Activated T-cell treated with anti-CD3 and anti-CD28 coated beads, Interleukin-2, amount 50 U/mL, for 72 hours (primary cell): ENCODE results near the gene TDRD1. TPM values are rescaled to one million over a fixed set of nuclear protein-coding genes. Genes with fewer than 3 reads are reported as not detected.

Experiments
- ATAC-seq, 2 donors: fragments of 150-1000 bp; cut with Tn5 transposase; replicated peaks in 1 of 2; 2 replicates each; pipeline ENCODE4 v1.10.0; 2021; ENCODE audit warnings: moderate library complexity in 2 of 2, mild to moderate bottlenecking in 1 of 2
- DNase-seq, 2 donors: peaks; one replicate each; pipeline ENCODE4 v3.0.0; 2021 to 2022; ENCODE audit warnings: mixed read lengths in 1 of 2
- H3K27ac Mint-ChIP-seq: one replicate; pipeline ENCODE4 v1.8.0; 2022; ENCODE audit warnings: mild to moderate bottlenecking, moderate library complexity, mixed read lengths
- H3K27me3 Mint-ChIP-seq: one replicate; pipeline ENCODE4 v1.8.0; 2022; ENCODE audit warnings: low read depth, mixed read lengths
- H3K36me3 Mint-ChIP-seq, 2 donors: one replicate each; pipeline ENCODE4 v1.8.0; 2022; ENCODE audit warnings: mixed read lengths in 2 of 2, mild to moderate bottlenecking in 1 of 2; ENCODE audit not compliant: insufficient read depth in 2 of 2
- H3K4me1 Mint-ChIP-seq: one replicate; pipeline ENCODE4 v1.8.0; 2022; ENCODE audit warnings: low read depth, mixed read lengths
- H3K4me3 Mint-ChIP-seq, 2 donors: one replicate each; pipeline ENCODE4 v1.8.0; 2022; ENCODE audit warnings: mild to moderate bottlenecking in 2 of 2, mixed read lengths in 2 of 2, moderate library complexity in 2 of 2
- H3K9me3 Mint-ChIP-seq, 2 donors: one replicate each; pipeline ENCODE4 v1.8.0; 2022; ENCODE audit warnings: mixed read lengths in 2 of 2
- total RNA-seq, 2 donors: library from RNA; stranded (reverse); gene quantifications; one replicate each; pipeline ENCODE4 v1.2.3, GENCODE V29; 2022

The TDRD1 gene
- total RNA-seq, 2 donors from 2014 or later: 0.07 to 0.09 TPM

- no peak overlapping the region for H3K27ac Mint-ChIP-seq
- ATAC-seq (no peak), DNase-seq (no peak)
- no peaks in the 10 kb centered on the region for H3K9me3 Mint-ChIP-seq
- no peaks in the 10 kb centered on the region for H3K36me3 Mint-ChIP-seq
- H3K27me3 Mint-ChIP-seq: peaks cover 35% of the 10 kb centered on the region
- no peaks in the 10 kb centered on the region for H3K4me1 Mint-ChIP-seq
- no peak overlapping the region for H3K4me3 Mint-ChIP-seq
These were observed 67.6 kb downstream of the TDRD1 start for GRCh38 chr10:114246679-114247305.

GRCh38 chr10:114250236-114250635 lies 71.1 kb downstream of the TDRD1 start:
- H3K4me3 Mint-ChIP-seq: no peak overlapping the region
- H3K27me3 Mint-ChIP-seq: peaks cover 7% of the 10 kb centered on the region
- DNase-seq (no peak), ATAC-seq (no peak)
- no peak overlapping the region for H3K27ac Mint-ChIP-seq
- no peaks in the 10 kb centered on the region for H3K4me1 Mint-ChIP-seq
- no peaks in the 10 kb centered on the region for H3K9me3 Mint-ChIP-seq
- H3K36me3 Mint-ChIP-seq: no peaks in the 10 kb centered on the region

GRCh38 chr10:114250716-114251115 lies 71.6 kb downstream of the TDRD1 start:
- no peak for ATAC-seq
- H3K4me1 Mint-ChIP-seq: no peaks in the 10 kb centered on the region
- no peak for DNase-seq
- H3K27me3 Mint-ChIP-seq: peaks cover 2% of the 10 kb centered on the region
- H3K4me3 Mint-ChIP-seq: no peak overlapping the region
- H3K9me3 Mint-ChIP-seq: no peaks in the 10 kb centered on the region
- H3K36me3 Mint-ChIP-seq: no peaks in the 10 kb centered on the region
- no peak overlapping the region for H3K27ac Mint-ChIP-seq

- no peak for ATAC-seq
- Mint-ChIP-seq H3K27me3 (no peaks in the 10 kb centered on the region), H3K36me3 (no peaks in the 10 kb centered on the region), H3K4me3 (no peak overlapping the region), H3K9me3 (no peaks in the 10 kb centered on the region), H3K4me1 (no peaks in the 10 kb centered on the region), H3K27ac (no peak overlapping the region)
- no peak for DNase-seq
These were observed 72.9 kb downstream of the TDRD1 start for GRCh38 chr10:114252092-114252491.

- H3K4me1 Mint-ChIP-seq: no peaks in the 10 kb centered on the region
- no peaks in the 10 kb centered on the region for H3K27me3 Mint-ChIP-seq
- no peak overlapping the region for H3K4me3 Mint-ChIP-seq
- ATAC-seq: no peak
- DNase-seq: no peak
- H3K9me3 Mint-ChIP-seq: no peaks in the 10 kb centered on the region
- H3K27ac Mint-ChIP-seq: no peak overlapping the region
- no peaks in the 10 kb centered on the region for H3K36me3 Mint-ChIP-seq
These were observed 73.7 kb downstream of the TDRD1 start for GRCh38 chr10:114252883-114253282.

GRCh38 chr10:114255227-114255626 lies 76.1 kb downstream of the TDRD1 start:
- ATAC-seq (no peak), DNase-seq (no peak)
- no peaks in the 10 kb centered on the region for H3K36me3 Mint-ChIP-seq
- H3K9me3 Mint-ChIP-seq: no peaks in the 10 kb centered on the region
- no peak overlapping the region for H3K27ac Mint-ChIP-seq
- H3K4me3 Mint-ChIP-seq: no peak overlapping the region
- no peaks in the 10 kb centered on the region for H3K27me3 Mint-ChIP-seq
- peaks cover 7% of the 10 kb centered on the region for H3K4me1 Mint-ChIP-seq

- Mint-ChIP-seq H3K4me3 (no peak overlapping the region), H3K27ac (no peak overlapping the region), H3K9me3 (no peaks in the 10 kb centered on the region), H3K4me1 (peaks cover 9% of the 10 kb centered on the region), H3K36me3 (no peaks in the 10 kb centered on the region), H3K27me3 (no peaks in the 10 kb centered on the region)
- ATAC-seq: no peak
- no peak for DNase-seq
These were observed 77.0 kb downstream of the TDRD1 start for GRCh38 chr10:114256008-114256765.

- H3K4me3 Mint-ChIP-seq: no peak overlapping the region
- peaks cover 14% of the 10 kb centered on the region for H3K4me1 Mint-ChIP-seq
- no peak for DNase-seq
- H3K9me3 Mint-ChIP-seq: no peaks in the 10 kb centered on the region
- H3K36me3 Mint-ChIP-seq: no peaks in the 10 kb centered on the region
- H3K27me3 Mint-ChIP-seq: no peaks in the 10 kb centered on the region
- no peak for ATAC-seq
- no peak overlapping the region for H3K27ac Mint-ChIP-seq
These were observed 77.7 kb downstream of the TDRD1 start for GRCh38 chr10:114256822-114257221.

- Mint-ChIP-seq H3K27ac (no peak overlapping the region), H3K4me1 (peaks cover 14% of the 10 kb centered on the region), H3K9me3 (no peaks in the 10 kb centered on the region), H3K27me3 (no peaks in the 10 kb centered on the region), H3K4me3 (no peak overlapping the region), H3K36me3 (no peaks in the 10 kb centered on the region)
- ATAC-seq (no peak), DNase-seq (no peak)
These were observed 78.3 kb downstream of the TDRD1 start for GRCh38 chr10:114257498-114257897.

- H3K4me3 Mint-ChIP-seq: no peak overlapping the region
- no peaks in the 10 kb centered on the region for H3K27me3 Mint-ChIP-seq
- H3K36me3 Mint-ChIP-seq: no peaks in the 10 kb centered on the region
- H3K9me3 Mint-ChIP-seq: no peaks in the 10 kb centered on the region
- no peak for ATAC-seq
- peaks cover 14% of the 10 kb centered on the region for H3K4me1 Mint-ChIP-seq
- no peak overlapping the region for H3K27ac Mint-ChIP-seq
- DNase-seq: no peak
These were observed 79.2 kb downstream of the TDRD1 start for GRCh38 chr10:114258274-114258840.

GRCh38 chr10:114259824-114260223 lies 80.7 kb downstream of the TDRD1 start:
- DNase-seq (no peak), ATAC-seq (no peak)
- H3K9me3 Mint-ChIP-seq: no peaks in the 10 kb centered on the region
- no peaks in the 10 kb centered on the region for H3K36me3 Mint-ChIP-seq
- no peak overlapping the region for H3K4me3 Mint-ChIP-seq
- H3K27ac Mint-ChIP-seq: no peak overlapping the region
- H3K27me3 Mint-ChIP-seq: no peaks in the 10 kb centered on the region
- H3K4me1 Mint-ChIP-seq: peaks cover 14% of the 10 kb centered on the region

GRCh38 chr10:114260366-114260765 lies 81.2 kb downstream of the TDRD1 start:
- H3K36me3 Mint-ChIP-seq: no peaks in the 10 kb centered on the region
- no peaks in the 10 kb centered on the region for H3K9me3 Mint-ChIP-seq
- no peaks in the 10 kb centered on the region for H3K27me3 Mint-ChIP-seq
- no peak for DNase-seq
- no peak overlapping the region for H3K27ac Mint-ChIP-seq
- no peak for ATAC-seq
- H3K4me3 Mint-ChIP-seq: no peak overlapping the region
- H3K4me1 Mint-ChIP-seq: peaks cover 14% of the 10 kb centered on the region

- Mint-ChIP-seq H3K27ac (no peak overlapping the region), H3K4me1 (peaks cover 14% of the 10 kb centered on the region), H3K27me3 (no peaks in the 10 kb centered on the region), H3K4me3 (no peak overlapping the region), H3K9me3 (no peaks in the 10 kb centered on the region), H3K36me3 (no peaks in the 10 kb centered on the region)
- DNase-seq (no peak), ATAC-seq (no peak)
These were observed 81.9 kb downstream of the TDRD1 start for GRCh38 chr10:114261076-114261475.
